Endothelial cell (in vitro differentiated cells): ENCODE data around the gene RELCH. TPM values are rescaled to one million over a fixed set of nuclear protein-coding genes. Genes with fewer than 3 reads are reported as not detected.
A peak's percentile ranks its signal among the peaks of the same experiment; 100 is the strongest.

Source experiments
- DNase-seq: peaks from one replicate; pipeline ENCODE4 v3.0.0; 2021; ENCODE audit warnings: low spot score
- H3K27ac Mint-ChIP-seq: one replicate; pipeline ENCODE4 v1.8.0; 2021; ENCODE audit warnings: mixed read lengths, inconsistent platforms; ENCODE audit not compliant: unreplicated experiment
- H3K27me3 Mint-ChIP-seq: one replicate; pipeline ENCODE4 v1.8.0; 2021; ENCODE audit warnings: mild to moderate bottlenecking, moderate library complexity, mixed read lengths, inconsistent platforms; ENCODE audit not compliant: unreplicated experiment
- H3K36me3 Mint-ChIP-seq: one replicate; pipeline ENCODE4 v1.8.0; 2021; ENCODE audit warnings: mild to moderate bottlenecking, low read depth, mixed read lengths, inconsistent platforms; ENCODE audit not compliant: unreplicated experiment
- H3K4me1 Mint-ChIP-seq: one replicate; pipeline ENCODE4 v1.8.0; 2021; ENCODE audit warnings: mild to moderate bottlenecking, mixed read lengths, inconsistent platforms; ENCODE audit not compliant: unreplicated experiment
- H3K4me3 Mint-ChIP-seq: one replicate; pipeline ENCODE4 v1.8.0; 2021; ENCODE audit warnings: mild to moderate bottlenecking, mixed read lengths, inconsistent platforms; ENCODE audit not compliant: unreplicated experiment
- H3K9me3 Mint-ChIP-seq: one replicate; pipeline ENCODE4 v1.8.0; 2021; ENCODE audit warnings: mixed read lengths, inconsistent platforms; ENCODE audit not compliant: unreplicated experiment
- CTCF ChIP-seq: fragments of 200-600 bp; sonication (generic); IDR thresholded peaks from one replicate; pipeline ENCODE4 v1.5.0; 2021; ENCODE audit warnings: antibody characterized with exemption; ENCODE audit not compliant: unreplicated experiment
- total RNA-seq: library from RNA; stranded (reverse); fragmentation: NEBNext Ultra II Directional; extraction: Animal tissue kit (Norgen Biotek cat#: 25700); gene quantifications from one replicate; pipeline ENCODE4 v1.2.1, GENCODE V29; 2021; ENCODE audit not compliant: unreplicated experiment

The RELCH gene
- total RNA-seq, 1 donor from 2014 or later, result 27.3 TPM

GRCh38 chr18:62330650-62331049, 143.6 kb downstream of the RELCH start:
- Mint-ChIP-seq H3K9me3 (no peaks in the 10 kb centered on the region), H3K36me3 (peaks cover 13% of the 10 kb centered on the region), H3K27me3 (peaks cover 5% of the 10 kb centered on the region), H3K4me1 (peaks cover 72% of the 10 kb centered on the region), H3K4me3 (peak overlapping the region; percentile 61), H3K27ac (peak overlapping the region; percentile 14)
- no peak for DNase-seq
- TF ChIP-seq CTCF, result no peak

GRCh38 chr18:62331581-62332356, 144.7 kb downstream of the RELCH start:
- no peak for DNase-seq
- Mint-ChIP-seq H3K27me3 (peaks cover 1% of the 10 kb centered on the region), H3K4me1 (peaks cover 70% of the 10 kb centered on the region)

GRCh38 chr18:62332431-62332830, 145.4 kb downstream of the RELCH start:
- Mint-ChIP-seq H3K9me3 (no peaks in the 10 kb centered on the region), H3K27ac (no peak overlapping the region), H3K4me3 (peak overlapping the region; percentile 7), H3K4me1 (peaks cover 65% of the 10 kb centered on the region), H3K27me3 (peaks cover 1% of the 10 kb centered on the region), H3K36me3 (peaks cover 19% of the 10 kb centered on the region)
- no peak for DNase-seq
- no peak for TF ChIP-seq CTCF

More at GRCh38 chr18:62331581-62332356, 144.7 kb downstream of the RELCH start:
- no peak for TF ChIP-seq CTCF
- Mint-ChIP-seq H3K9me3 (no peaks in the 10 kb centered on the region), H3K36me3 (peaks cover 19% of the 10 kb centered on the region), H3K27ac (peak overlapping the region; percentile 62), H3K4me3 (peak overlapping the region; percentile 30)

- Mint-ChIP-seq H3K4me1 (peaks cover 66% of the 10 kb centered on the region), H3K27me3 (no peaks in the 10 kb centered on the region), H3K27ac (peak overlapping the region; percentile 39), H3K36me3 (peaks cover 15% of the 10 kb centered on the region), H3K4me3 (peak overlapping the region; percentile 7), H3K9me3 (no peaks in the 10 kb centered on the region)
- DNase-seq, result no peak
- no peak for TF ChIP-seq CTCF
These were observed 146.1 kb downstream of the RELCH start for GRCh38 chr18:62332964-62333695.

- Mint-ChIP-seq H3K27ac (no peak overlapping the region), H3K27me3 (peaks cover 1% of the 10 kb centered on the region), H3K4me1 (peaks cover 66% of the 10 kb centered on the region), H3K36me3 (peaks cover 14% of the 10 kb centered on the region), H3K4me3 (no peak overlapping the region), H3K9me3 (no peaks in the 10 kb centered on the region)
- DNase-seq, result no peak
- TF ChIP-seq CTCF, result no peak
These were observed 147.1 kb downstream of the RELCH start for GRCh38 chr18:62334120-62334519.
